C4-2B (cell line): ENCODE measurements around the gene GRID1.

ENCODE experiments used
- ZFX ChIP-seq: fragments of 450-650 bp; IDR thresholded peaks from 2 replicates; pipeline ENCODE4 v1.6.1; 2017
- TF ChIP-seq, protein P1 (sequence below): fragments of 450-650 bp; conservative IDR thresholded peaks from 2 replicates; pipeline ENCODE4 v1.5.1; 2017; ENCODE audit warnings: mild to moderate bottlenecking

DNA sequence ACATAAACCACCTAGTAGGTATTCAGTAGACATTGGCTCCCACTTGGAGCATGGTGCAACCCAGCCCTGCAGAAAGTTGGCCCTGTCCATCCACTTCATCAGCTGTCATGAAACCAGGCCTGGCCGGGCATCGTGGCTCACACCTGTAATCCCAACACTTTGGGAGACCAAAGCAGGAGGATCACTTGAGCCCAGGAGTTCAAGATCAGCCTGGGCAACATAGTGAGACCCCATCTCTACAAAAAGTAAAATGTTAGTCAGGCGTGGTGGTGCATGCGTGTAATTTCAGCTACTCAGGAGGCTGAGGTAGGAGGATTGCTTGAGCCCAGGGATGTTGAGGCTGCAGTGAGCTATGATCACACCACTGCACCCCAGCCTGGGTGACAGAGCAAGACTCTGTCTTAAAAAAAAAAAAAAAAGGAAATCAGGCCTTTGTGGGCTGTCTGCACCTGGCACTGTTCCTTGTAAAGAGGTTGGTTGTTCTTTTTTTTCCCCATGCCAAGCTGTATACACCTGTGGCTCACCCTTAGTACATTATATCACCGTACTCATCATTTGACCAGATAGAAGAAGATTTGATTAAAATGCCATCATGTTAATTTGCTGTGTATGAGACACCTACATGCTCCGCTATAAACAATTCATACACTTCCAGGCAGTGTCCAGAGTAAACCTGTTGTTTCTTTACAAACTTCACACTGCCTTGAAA is 45.4 kb upstream of the GRID1 start:
- TF ChIP-seq, protein P1, sequence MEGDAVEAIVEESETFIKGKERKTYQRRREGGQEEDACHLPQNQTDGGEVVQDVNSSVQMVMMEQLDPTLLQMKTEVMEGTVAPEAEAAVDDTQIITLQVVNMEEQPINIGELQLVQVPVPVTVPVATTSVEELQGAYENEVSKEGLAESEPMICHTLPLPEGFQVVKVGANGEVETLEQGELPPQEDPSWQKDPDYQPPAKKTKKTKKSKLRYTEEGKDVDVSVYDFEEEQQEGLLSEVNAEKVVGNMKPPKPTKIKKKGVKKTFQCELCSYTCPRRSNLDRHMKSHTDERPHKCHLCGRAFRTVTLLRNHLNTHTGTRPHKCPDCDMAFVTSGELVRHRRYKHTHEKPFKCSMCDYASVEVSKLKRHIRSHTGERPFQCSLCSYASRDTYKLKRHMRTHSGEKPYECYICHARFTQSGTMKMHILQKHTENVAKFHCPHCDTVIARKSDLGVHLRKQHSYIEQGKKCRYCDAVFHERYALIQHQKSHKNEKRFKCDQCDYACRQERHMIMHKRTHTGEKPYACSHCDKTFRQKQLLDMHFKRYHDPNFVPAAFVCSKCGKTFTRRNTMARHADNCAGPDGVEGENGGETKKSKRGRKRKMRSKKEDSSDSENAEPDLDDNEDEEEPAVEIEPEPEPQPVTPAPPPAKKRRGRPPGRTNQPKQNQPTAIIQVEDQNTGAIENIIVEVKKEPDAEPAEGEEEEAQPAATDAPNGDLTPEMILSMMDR, result no peak
- TF ChIP-seq ZFX, result no peak
